K562 (cell line): ENCODE measurements around the gene QRFP. TPM values are rescaled to one million over a fixed set of nuclear protein-coding genes. Genes with fewer than 3 reads are reported as not detected.

ENCODE experiments used
- ATAC-seq: fragments of 200-7000 bp; cut with Tn5 transposase; 3 replicates; pipeline ENCODE4 v1.9.1; 2020; ENCODE audit warnings: moderate library complexity
- BruUV-seq: library from RNA; stranded (reverse); fragments of 400-500 nt; replicated peaks from 2 replicates; lab custom pipeline; 2021; lab: Mats Ljungman, UMichigan
- CTCF ChIA-PET: fragments of 300-600 bp; formaldehyde crosslinking; extraction: SDS; loops from one replicate; lab custom pipeline; 2021; ENCODE audit warnings: low intra/inter-chr PET ratio; lab: Yijun Ruan, JAX
- POLR2A ChIA-PET: fragments of 300-600, 350-650 bp; sonication (Branson Sonifier 250); formaldehyde crosslinking; extraction: SDS; loops from one replicate; lab custom pipeline; 2021; ENCODE audit warnings: antibody characterized with exemption, inconsistent platforms; lab: Yijun Ruan, JAX
- DNase-seq, 4 experiments: peaks; one replicate each; pipeline versions ENCODE4 v3.0.0 to v3.0.0-alpha.2; 2011 to 2018; ENCODE audit warnings: low spot score in 3 of 4, mixed read lengths in 3 of 4; ENCODE audit errors: extremely low read depth in 1 of 4
- FAIRE-seq: peaks from 2 replicates; lab custom pipeline; 2011; peaks lifted over from hg19 to GRCh38; lab: Jason Lieb, UNC
- H2AFZ ChIP-seq: 2 replicates; pipeline ENCODE4 v1.6.0; 2011; ENCODE audit warnings: low read depth, low read length, control low read depth, inconsistent platforms
- H3K27ac ChIP-seq: fragments of 200-600 bp; 3 replicates; pipeline ENCODE4 v1.8.0; 2011; ENCODE audit warnings: low read depth, mild to moderate bottlenecking, control low read depth, inconsistent platforms, low read length, moderate library complexity, mixed read lengths; ENCODE audit errors: extremely low read depth
- H3K27me3 ChIP-seq, 2 experiments: fragments of 300-600 bp in 1 of 2; 2 replicates in 1 of 2; 3 replicates in 1 of 2; pipeline versions ENCODE4 v1.6.0 to v1.8.0; 2011; ENCODE audit warnings: inconsistent platforms in 2 of 2, low read length in 2 of 2, mild to moderate bottlenecking in 1 of 2, mixed read lengths in 1 of 2, moderate library complexity in 1 of 2; ENCODE audit not compliant: control insufficient read depth in 2 of 2, insufficient read depth in 2 of 2
- H3K36me3 ChIP-seq: fragments of 300-600 bp; 3 replicates; pipeline ENCODE4 v1.8.0; 2011; ENCODE audit warnings: mild to moderate bottlenecking, low read length, inconsistent platforms; ENCODE audit not compliant: control insufficient read depth, insufficient read depth
- H3K4me1 ChIP-seq, 2 experiments: fragments of 200-600 bp in 1 of 2; replicated peaks in 1 of 2; 2 replicates in 1 of 2; 3 replicates in 1 of 2; pipeline versions ENCODE4 v1.5.1 to v1.8.0; 2011; ENCODE audit warnings: inconsistent platforms in 2 of 2, low read length in 2 of 2, mild to moderate bottlenecking in 1 of 2, mixed read lengths in 1 of 2, moderate library complexity in 1 of 2; ENCODE audit not compliant: control insufficient read depth in 2 of 2, insufficient read depth in 2 of 2
- H3K4me2 ChIP-seq: 2 replicates; pipeline ENCODE4 v1.6.1; 2011; ENCODE audit warnings: low read length, control low read depth, inconsistent platforms, mixed read lengths; ENCODE audit not compliant: insufficient read depth
- H3K4me3 ChIP-seq: fragments of 200-600 bp; sonication (generic), shearing (Covaris generic); 2 replicates; pipeline ENCODE4 v1.5.1; 2016; ENCODE audit warnings: control low read depth, inconsistent platforms
- H3K79me2 ChIP-seq: fragments of 200-600 bp; 3 replicates; pipeline ENCODE4 v1.8.0; 2011; ENCODE audit warnings: low read length, inconsistent platforms; ENCODE audit not compliant: control insufficient read depth, insufficient read depth
- H3K9ac ChIP-seq, 2 experiments: 2 replicates each; pipeline versions ENCODE4 v1.6.0 to v1.6.1; 2011; ENCODE audit warnings: low read depth in 2 of 2, low read length in 2 of 2, control low read depth in 1 of 2, inconsistent platforms in 1 of 2, mild to moderate bottlenecking in 1 of 2, mixed read lengths in 1 of 2; ENCODE audit not compliant: insufficient read depth in 1 of 2
- H3K9me1 ChIP-seq: one replicate; pipeline ENCODE4 v1.6.0; 2011; ENCODE audit warnings: inconsistent platforms, mild to moderate bottlenecking, low read length, moderate library complexity; ENCODE audit not compliant: control insufficient read depth, insufficient read depth
- H3K9me3 ChIP-seq: replicated peaks from 2 replicates; pipeline ENCODE4 v1.5.1; 2011; ENCODE audit warnings: low read depth, low read length, inconsistent platforms; ENCODE audit not compliant: control insufficient read depth, insufficient read depth
- H4K20me1 ChIP-seq: replicated peaks from 2 replicates; pipeline ENCODE4 v1.6.1; 2011; ENCODE audit warnings: low read length, inconsistent platforms, mixed read lengths; ENCODE audit not compliant: control insufficient read depth, insufficient read depth
- ATF6 ChIP-seq: sonication (generic); formaldehyde crosslinking; IDR thresholded peaks from 2 replicates; pipeline ENCODE4 v1.4.0; 2020; ENCODE audit warnings: mild to moderate bottlenecking, missing genetic modification reagents
- E2F4 ChIP-seq: sonication (generic); formaldehyde crosslinking; IDR thresholded peaks from 2 replicates; pipeline ENCODE4 v1.8.0; 2022; ENCODE audit warnings: mild to moderate bottlenecking, low read depth, missing genetic modification reagents
- GABPB1 ChIP-seq: sonication (generic); formaldehyde crosslinking; IDR thresholded peaks from 2 replicates; pipeline ENCODE4 v1.8.0; 2022; ENCODE audit warnings: mild to moderate bottlenecking, missing genetic modification reagents
- RCOR1 ChIP-seq, 2 experiments: IDR thresholded peaks; 2 replicates each; pipeline ENCODE4 v1.6.1; 2012; ENCODE audit warnings: low read depth in 2 of 2, low read length in 2 of 2, borderline replicate concordance in 1 of 2, improper control_type of control experiment in 1 of 2
- STAT5B ChIP-seq: fragments of 250-450 bp; sonication (Bioruptor Pico); IDR thresholded peaks from 2 replicates; pipeline ENCODE4 v1.8.0; 2021; ENCODE audit warnings: mild to moderate bottlenecking, inconsistent platforms
- TFAP4 ChIP-seq: sonication (generic); formaldehyde crosslinking; IDR thresholded peaks from 2 replicates; pipeline ENCODE4 v1.8.0; 2022; ENCODE audit warnings: missing genetic modification reagents, mild to moderate bottlenecking, moderate library complexity, borderline replicate concordance
- ZNF407 ChIP-seq: fragments of 450-650 bp; IDR thresholded peaks from 2 replicates; pipeline ENCODE4 v1.6.1; 2016; ENCODE audit warnings: low read depth
- ZNF785 ChIP-seq: fragments of 250-450 bp; sonication (Bioruptor Pico); IDR thresholded peaks from 2 replicates; pipeline ENCODE4 v1.4.0; 2020; ENCODE audit warnings: mild to moderate bottlenecking
- WGBS: fragments of 100-300 bp; shearing (Covaris generic); methylation state at CpG from one replicate; pipeline ENCODE4 v1.1.6; 2016; ENCODE audit warnings: low coverage, mixed read lengths; ENCODE audit not compliant: insufficient coverage; ENCODE audit errors: missing lambda C conversion rate; 5-methylcytosine and 5-hydroxymethylcytosine counted together
- in situ Hi-C: fragments of 300-500 bp; cut with MboI; formaldehyde crosslinking; loops from 4 replicates; pipeline ENCODE4 v1.15.0; 2018; ENCODE audit warnings: inconsistent platforms, mixed read lengths
- intact Hi-C: fragments of 100-400 bp; cut with micrococcal nuclease; formaldehyde crosslinking; loops from 2 replicates; pipeline ENCODE4 v1.14.2; 2022
- polyA plus RNA-seq, 8 experiments: library from polyadenylated mRNA; depleted of rRNA in 4 of 8; stranded (reverse) in 5 of 8; unstranded in 3 of 8; fragments of >200 nt; fragmentation: Nextera tagmentation in 2 of 8; fragmentation: Illumina TruSeq in 1 of 8; extraction: Ambion mirVana in 2 of 8; extraction: Trizol in 1 of 8; gene quantifications; 2 replicates each; pipeline versions ENCODE4 v1.2.1 to v1.2.3, GENCODE V29; 2011 to 2014; ENCODE audit warnings: inconsistent platforms in 1 of 8, missing spikeins in 1 of 8
- total RNA-seq, 7 experiments: library from RNA; depleted of rRNA in 6 of 7; stranded (reverse); fragments of >200 nt in 6 of 7; fragmentation: Illumina TruSeq in 2 of 7; extraction: Trizol in 2 of 7; gene quantifications; 2 replicates each; pipeline versions ENCODE4 v1.2.1 to v1.2.3, GENCODE V29; 2011 to 2021; ENCODE audit warnings: low replicate concordance in 1 of 7

The QRFP gene
- total and polyA plus RNA-seq, 9 of the 15 experiments (the other 6 are each of a cell fraction or from before 2014, with no cell fraction given), result not detected

- WGBS, result 10% methylated on average over 9 of the region's 9 CpGs
- TF ChIP-seq ZNF785 (CRISPR knock-in tag), result no peak
- no peak for TF ChIP-seq TFAP4 (CRISPR knock-in tag)
- 0 out of 4 replicates have a peak, but pooled peaks of 1 of the 2 experiments have one; percentile 28 for TF ChIP-seq RCOR1 (IDR thresholded peaks at IDR 0.05; ENCODE audit: borderline replicate concordance in 1 of 2, low read depth in 2 of 2, low read length in 2 of 2)
- no peak for TF ChIP-seq GABPB1 (CRISPR knock-in tag)
- no peak for TF ChIP-seq E2F4 (CRISPR knock-in tag)
- no peak for TF ChIP-seq ZNF407
- no peak for TF ChIP-seq STAT5B (CRISPR knock-in tag)
- TF ChIP-seq ATF6 (CRISPR knock-in tag), result no peak
These were observed 21.7 kb upstream of the QRFP start for GRCh38 chr9:130918101-130918825.

More at GRCh38 chr9:130918101-130918825, 21.7 kb upstream of the QRFP start:
- Histone ChIP-seq H3K27ac (no peak overlapping the region), H3K9ac (peak overlapping the region in 1 of 2 experiments; percentile 12; a peak in 1 of 4 replicates), H3K9me1 (peaks cover 4% of the 10 kb centered on the region), H3K4me3 (no peak overlapping the region), H3K9me3 (no peaks in the 10 kb centered on the region), H3K79me2 (no peaks in the 10 kb centered on the region), H4K20me1 (peaks cover 95% of the 10 kb centered on the region), H3K27me3 (peaks cover 97 to 100% of the 10 kb centered on the region in 2 experiments), H3K36me3 (no peaks in the 10 kb centered on the region), H2AFZ (no peak overlapping the region), H3K4me1 (peaks cover 0 to 58% of the 10 kb centered on the region in 2 experiments; a peak in 2 of 5 replicates), H3K4me2 (no peak overlapping the region)
- FAIRE-seq, result no peak
- DNase-seq, result peak in 3 of 4 experiments; percentile 66 to 68 (median 68)
- BruUV-seq, result no TSS peak
- ChIA-PET POLR2A (interaction anchor here (0.7 to 26.8 kb wide), 11 partner anchors 6 to 161 kb away, joined by 3 to 582 read pairs (median 6); partner anchors contain the start of gene QRFP), CTCF (no interaction called here)
- intact Hi-C loops, result no loop called here
- in situ Hi-C loops, result no loop called here
- no peak for ATAC-seq
